GM23338 (cell line): ENCODE data around the gene DDX41. TPM values are rescaled to one million over a fixed set of nuclear protein-coding genes. Genes with fewer than 3 reads are reported as not detected.

Source experiments
- ATAC-seq: fragments of 200-7000 bp; cut with Tn5 transposase; 3 replicates; pipeline ENCODE4 v1.9.1; 2020
- DNase-seq: peaks from one replicate; pipeline ENCODE4 v3.0.0-alpha.2; 2015; ENCODE audit warnings: low spot score
- H2AFZ ChIP-seq: fragments of 200-600 bp; sonication (generic); 2 replicates; pipeline ENCODE4 v1.8.0; 2016; ENCODE audit warnings: antibody characterized with exemption, mild to moderate bottlenecking, moderate library complexity
- H3F3A ChIP-seq: fragments of 200-600 bp; sonication (generic); replicated peaks from 2 replicates; pipeline ENCODE4 v1.8.0; 2017; ENCODE audit warnings: antibody characterized with exemption, mixed run types, low read depth
- H3K27ac ChIP-seq: fragments of 200-600 bp; sonication (generic); 2 replicates; pipeline ENCODE4 v1.6.1; 2016; ENCODE audit warnings: low read depth
- H3K27me3 ChIP-seq: fragments of 200-600 bp; sonication (generic); 2 replicates; pipeline ENCODE4 v1.8.0; 2016; ENCODE audit warnings: mild to moderate bottlenecking, mixed run types, moderate library complexity; ENCODE audit not compliant: insufficient read depth
- H3K36me3 ChIP-seq: fragments of 200-600 bp; sonication (generic); 2 replicates; pipeline ENCODE4 v1.8.0; 2016; ENCODE audit warnings: mild to moderate bottlenecking; ENCODE audit not compliant: insufficient read depth
- H3K4me1 ChIP-seq: fragments of 200-600 bp; sonication (generic); 2 replicates; pipeline ENCODE4 v1.8.0; 2016; ENCODE audit warnings: mild to moderate bottlenecking, moderate library complexity; ENCODE audit not compliant: insufficient read depth
- H3K4me2 ChIP-seq: fragments of 200-600 bp; sonication (generic); 2 replicates; pipeline ENCODE4 v1.7.1; 2017; ENCODE audit warnings: mixed run types
- H3K4me3 ChIP-seq: fragments of 200-600 bp; sonication (generic); 2 replicates; pipeline ENCODE4 v1.6.1; 2016; ENCODE audit warnings: mixed run types
- H3K79me2 ChIP-seq: fragments of 200-600 bp; sonication (generic); replicated peaks from 2 replicates; pipeline ENCODE4 v1.8.0; 2017; ENCODE audit warnings: mild to moderate bottlenecking; ENCODE audit not compliant: insufficient read depth
- H3K9me2 ChIP-seq: fragments of 200-600 bp; sonication (generic); 2 replicates; pipeline ENCODE4 v1.8.0; 2017; ENCODE audit not compliant: insufficient read depth
- H4K20me1 ChIP-seq: fragments of 200-600 bp; sonication (generic); replicated peaks from 2 replicates; pipeline ENCODE4 v1.8.0; 2017; ENCODE audit warnings: mild to moderate bottlenecking; ENCODE audit not compliant: insufficient read depth
- H3K27ac Mint-ChIP-seq: 2 replicates; pipeline ENCODE4 v1.8.0; 2020; ENCODE audit warnings: inconsistent platforms, mild to moderate bottlenecking, moderate library complexity, mixed read lengths
- H3K27me3 Mint-ChIP-seq: 3 replicates; pipeline ENCODE4 v1.8.0; 2022; ENCODE audit warnings: low read depth, mild to moderate bottlenecking, moderate library complexity, mixed read lengths, inconsistent platforms; ENCODE audit not compliant: insufficient read depth, poor library complexity
- H3K36me3 Mint-ChIP-seq: 3 replicates; pipeline ENCODE4 v1.8.0; 2021; ENCODE audit warnings: low read depth, mild to moderate bottlenecking, inconsistent platforms, moderate library complexity, mixed read lengths
- H3K4me1 Mint-ChIP-seq: 3 replicates; pipeline ENCODE4 v1.8.0; 2020; ENCODE audit warnings: mild to moderate bottlenecking, inconsistent platforms, mixed read lengths
- H3K4me3 Mint-ChIP-seq: 3 replicates; pipeline ENCODE4 v1.8.0; 2021; ENCODE audit warnings: moderate library complexity, mild to moderate bottlenecking, inconsistent platforms, mixed read lengths
- H3K9me3 Mint-ChIP-seq: 3 replicates; pipeline ENCODE4 v1.8.0; 2020; ENCODE audit warnings: moderate library complexity, mild to moderate bottlenecking, inconsistent platforms, mixed read lengths
- EZH2 ChIP-seq: fragments of 200-600 bp; sonication (generic); IDR thresholded peaks from one replicate; pipeline ENCODE4 v1.8.0; 2017; ENCODE audit warnings: antibody characterized with exemption, mild to moderate bottlenecking, low read depth; ENCODE audit not compliant: unreplicated experiment
- EZH2phosphoT487 ChIP-seq: fragments of 200-600 bp; sonication (generic); IDR thresholded peaks from one replicate; pipeline ENCODE4 v1.8.1; 2018; ENCODE audit warnings: antibody characterized with exemption; ENCODE audit not compliant: unreplicated experiment
- ZNF331 ChIP-seq: fragments of 250-450 bp; sonication (Bioruptor Pico); IDR thresholded peaks from 2 replicates; pipeline ENCODE4 v1.5.0; 2020; ENCODE audit warnings: low read depth, mild to moderate bottlenecking, moderate library complexity
- polyA plus RNA-seq: library from polyadenylated mRNA; unstranded; fragments of >200 nt; fragmentation: Nextera tagmentation; extraction: Ambion mirVana; gene quantifications from 2 replicates; pipeline ENCODE4 v1.2.1, GENCODE V29; 2016
- total RNA-seq: library from RNA; depleted of rRNA; stranded (reverse); fragments of >200 nt; shearing (Covaris generic); gene quantifications from 2 replicates; pipeline ENCODE4 v1.2.3, GENCODE V29; 2014
- TF ChIP-seq, protein P1 (sequence below): fragments of 250-450 bp; sonication (Bioruptor Pico); IDR thresholded peaks from 2 replicates; pipeline ENCODE4 v1.5.0; 2020; ENCODE audit warnings: mild to moderate bottlenecking, moderate library complexity
- TF ChIP-seq, protein P2 (sequence below): IDR thresholded peaks from 2 replicates; pipeline ENCODE4 v1.6.1; 2016; ENCODE audit warnings: antibody characterized with exemption
- TF ChIP-seq, protein P3 (sequence below): IDR thresholded peaks from one replicate; pipeline ENCODE4 v1.6.1; 2018; ENCODE audit warnings: antibody characterized with exemption; ENCODE audit not compliant: unreplicated experiment

The DDX41 gene
- total and polyA plus RNA-seq, 2 experiments from 2014 or later = 67.1 to 139 TPM

DNA sequence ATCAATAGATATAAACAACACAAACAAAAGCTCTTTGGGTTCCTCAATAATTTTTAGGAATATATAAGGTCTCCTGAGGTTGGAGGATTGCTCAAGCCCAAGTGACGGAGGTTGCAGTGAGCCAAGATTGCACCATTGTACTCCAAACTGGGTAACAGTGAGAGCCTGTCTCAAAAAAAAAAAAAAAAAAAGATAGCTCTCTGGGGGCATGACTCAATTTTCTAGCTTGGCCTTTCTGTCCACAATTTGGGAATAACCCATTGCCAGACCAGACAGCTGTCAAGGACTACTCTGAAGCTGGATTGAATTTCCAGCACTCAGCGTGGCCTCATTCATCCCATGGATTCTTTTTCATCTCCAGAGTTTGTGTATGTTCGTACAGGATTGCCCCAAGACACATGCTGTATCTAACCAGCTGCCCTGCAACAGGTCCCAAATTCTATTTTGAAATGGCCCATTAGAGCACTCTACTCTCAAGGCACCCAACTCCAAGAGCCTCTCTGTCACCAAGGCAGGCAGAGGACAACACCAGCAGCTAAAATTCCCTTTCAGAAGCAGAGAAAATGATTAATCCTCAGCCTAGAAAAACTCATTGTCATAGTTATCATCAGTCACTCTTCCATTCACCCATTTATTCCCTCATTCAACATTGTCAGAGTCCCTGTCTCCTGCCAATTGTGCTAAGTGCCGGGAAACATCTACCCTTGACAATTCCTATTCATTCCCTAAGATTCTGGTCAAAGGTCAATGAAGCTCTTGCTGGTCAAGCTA lies 28.9 kb upstream of the DDX41 start:
- peaks cover 17% of the 10 kb centered on the region; the same call in 2 of the 3 replicates for H3K36me3 Mint-ChIP-seq
- Histone ChIP-seq H2AFZ (no peak overlapping the region), H3K4me2 (no peak overlapping the region), H3K4me1 (no peaks in the 10 kb centered on the region), H3K27ac (0 out of 2 replicates have a peak overlapping the region, but pooled peaks have one; percentile 52), H3K79me2 (peaks cover 96% of the 10 kb centered on the region), H3K9me2 (no peaks in the 10 kb centered on the region), H3K27me3 (no peaks in the 10 kb centered on the region), H3K4me3 (no peak overlapping the region), H3K36me3 (no peaks in the 10 kb centered on the region), H4K20me1 (peaks cover 67% of the 10 kb centered on the region), H3F3A (0 out of 2 replicates have a peak, but pooled peaks cover 9% of the 10 kb centered on the region)
- H3K4me1 Mint-ChIP-seq = peaks cover 9% of the 10 kb centered on the region; the same call in 2 of the 3 replicates
- DNase-seq = no peak
- H3K27me3 Mint-ChIP-seq = peaks cover 3% of the 10 kb centered on the region
- no peaks in the 10 kb centered on the region for H3K9me3 Mint-ChIP-seq
- no peak for ATAC-seq
- TF ChIP-seq, protein P1, sequence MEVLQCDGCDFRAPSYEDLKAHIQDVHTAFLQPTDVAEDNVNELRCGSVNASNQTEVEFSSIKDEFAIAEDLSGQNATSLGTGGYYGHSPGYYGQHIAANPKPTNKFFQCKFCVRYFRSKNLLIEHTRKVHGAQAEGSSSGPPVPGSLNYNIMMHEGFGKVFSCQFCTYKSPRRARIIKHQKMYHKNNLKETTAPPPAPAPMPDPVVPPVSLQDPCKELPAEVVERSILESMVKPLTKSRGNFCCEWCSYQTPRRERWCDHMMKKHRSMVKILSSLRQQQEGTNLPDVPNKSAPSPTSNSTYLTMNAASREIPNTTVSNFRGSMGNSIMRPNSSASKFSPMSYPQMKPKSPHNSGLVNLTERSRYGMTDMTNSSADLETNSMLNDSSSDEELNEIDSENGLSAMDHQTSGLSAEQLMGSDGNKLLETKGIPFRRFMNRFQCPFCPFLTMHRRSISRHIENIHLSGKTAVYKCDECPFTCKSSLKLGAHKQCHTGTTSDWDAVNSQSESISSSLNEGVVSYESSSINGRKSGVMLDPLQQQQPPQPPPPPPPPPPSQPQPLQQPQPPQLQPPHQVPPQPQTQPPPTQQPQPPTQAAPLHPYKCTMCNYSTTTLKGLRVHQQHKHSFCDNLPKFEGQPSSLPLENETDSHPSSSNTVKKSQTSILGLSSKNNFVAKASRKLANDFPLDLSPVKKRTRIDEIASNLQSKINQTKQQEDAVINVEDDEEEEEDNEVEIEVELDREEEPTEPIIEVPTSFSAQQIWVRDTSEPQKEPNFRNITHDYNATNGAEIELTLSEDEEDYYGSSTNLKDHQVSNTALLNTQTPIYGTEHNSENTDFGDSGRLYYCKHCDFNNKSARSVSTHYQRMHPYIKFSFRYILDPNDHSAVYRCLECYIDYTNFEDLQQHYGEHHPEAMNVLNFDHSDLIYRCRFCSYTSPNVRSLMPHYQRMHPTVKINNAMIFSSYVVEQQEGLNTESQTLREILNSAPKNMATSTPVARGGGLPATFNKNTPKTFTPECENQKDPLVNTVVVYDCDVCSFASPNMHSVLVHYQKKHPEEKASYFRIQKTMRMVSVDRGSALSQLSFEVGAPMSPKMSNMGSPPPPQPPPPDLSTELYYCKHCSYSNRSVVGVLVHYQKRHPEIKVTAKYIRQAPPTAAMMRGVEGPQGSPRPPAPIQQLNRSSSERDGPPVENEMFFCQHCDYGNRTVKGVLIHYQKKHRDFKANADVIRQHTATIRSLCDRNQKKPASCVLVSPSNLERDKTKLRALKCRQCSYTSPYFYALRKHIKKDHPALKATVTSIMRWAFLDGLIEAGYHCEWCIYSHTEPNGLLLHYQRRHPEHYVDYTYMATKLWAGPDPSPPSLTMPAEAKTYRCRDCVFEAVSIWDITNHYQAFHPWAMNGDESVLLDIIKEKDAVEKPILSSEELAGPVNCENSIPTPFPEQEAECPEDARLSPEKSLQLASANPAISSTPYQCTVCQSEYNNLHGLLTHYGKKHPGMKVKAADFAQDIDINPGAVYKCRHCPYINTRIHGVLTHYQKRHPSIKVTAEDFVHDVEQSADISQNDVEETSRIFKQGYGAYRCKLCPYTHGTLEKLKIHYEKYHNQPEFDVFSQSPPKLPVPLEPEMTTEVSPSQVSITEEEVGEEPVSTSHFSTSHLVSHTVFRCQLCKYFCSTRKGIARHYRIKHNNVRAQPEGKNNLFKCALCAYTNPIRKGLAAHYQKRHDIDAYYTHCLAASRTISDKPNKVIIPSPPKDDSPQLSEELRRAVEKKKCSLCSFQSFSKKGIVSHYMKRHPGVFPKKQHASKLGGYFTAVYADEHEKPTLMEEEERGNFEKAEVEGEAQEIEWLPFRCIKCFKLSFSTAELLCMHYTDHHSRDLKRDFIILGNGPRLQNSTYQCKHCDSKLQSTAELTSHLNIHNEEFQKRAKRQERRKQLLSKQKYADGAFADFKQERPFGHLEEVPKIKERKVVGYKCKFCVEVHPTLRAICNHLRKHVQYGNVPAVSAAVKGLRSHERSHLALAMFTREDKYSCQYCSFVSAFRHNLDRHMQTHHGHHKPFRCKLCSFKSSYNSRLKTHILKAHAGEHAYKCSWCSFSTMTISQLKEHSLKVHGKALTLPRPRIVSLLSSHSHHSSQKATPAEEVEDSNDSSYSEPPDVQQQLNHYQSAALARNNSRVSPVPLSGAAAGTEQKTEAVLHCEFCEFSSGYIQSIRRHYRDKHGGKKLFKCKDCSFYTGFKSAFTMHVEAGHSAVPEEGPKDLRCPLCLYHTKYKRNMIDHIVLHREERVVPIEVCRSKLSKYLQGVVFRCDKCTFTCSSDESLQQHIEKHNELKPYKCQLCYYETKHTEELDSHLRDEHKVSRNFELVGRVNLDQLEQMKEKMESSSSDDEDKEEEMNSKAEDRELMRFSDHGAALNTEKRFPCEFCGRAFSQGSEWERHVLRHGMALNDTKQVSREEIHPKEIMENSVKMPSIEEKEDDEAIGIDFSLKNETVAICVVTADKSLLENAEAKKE (CRISPR knock-in tag) = no peak
- TF ChIP-seq ZNF331 (CRISPR knock-in tag) = no peak
- TF ChIP-seq, protein P2, sequence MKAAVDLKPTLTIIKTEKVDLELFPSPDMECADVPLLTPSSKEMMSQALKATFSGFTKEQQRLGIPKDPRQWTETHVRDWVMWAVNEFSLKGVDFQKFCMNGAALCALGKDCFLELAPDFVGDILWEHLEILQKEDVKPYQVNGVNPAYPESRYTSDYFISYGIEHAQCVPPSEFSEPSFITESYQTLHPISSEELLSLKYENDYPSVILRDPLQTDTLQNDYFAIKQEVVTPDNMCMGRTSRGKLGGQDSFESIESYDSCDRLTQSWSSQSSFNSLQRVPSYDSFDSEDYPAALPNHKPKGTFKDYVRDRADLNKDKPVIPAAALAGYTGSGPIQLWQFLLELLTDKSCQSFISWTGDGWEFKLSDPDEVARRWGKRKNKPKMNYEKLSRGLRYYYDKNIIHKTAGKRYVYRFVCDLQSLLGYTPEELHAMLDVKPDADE = no peak
- TF ChIP-seq EZH2 = no peak
- no peak for TF ChIP-seq EZH2phosphoT487
- TF ChIP-seq, protein P3, sequence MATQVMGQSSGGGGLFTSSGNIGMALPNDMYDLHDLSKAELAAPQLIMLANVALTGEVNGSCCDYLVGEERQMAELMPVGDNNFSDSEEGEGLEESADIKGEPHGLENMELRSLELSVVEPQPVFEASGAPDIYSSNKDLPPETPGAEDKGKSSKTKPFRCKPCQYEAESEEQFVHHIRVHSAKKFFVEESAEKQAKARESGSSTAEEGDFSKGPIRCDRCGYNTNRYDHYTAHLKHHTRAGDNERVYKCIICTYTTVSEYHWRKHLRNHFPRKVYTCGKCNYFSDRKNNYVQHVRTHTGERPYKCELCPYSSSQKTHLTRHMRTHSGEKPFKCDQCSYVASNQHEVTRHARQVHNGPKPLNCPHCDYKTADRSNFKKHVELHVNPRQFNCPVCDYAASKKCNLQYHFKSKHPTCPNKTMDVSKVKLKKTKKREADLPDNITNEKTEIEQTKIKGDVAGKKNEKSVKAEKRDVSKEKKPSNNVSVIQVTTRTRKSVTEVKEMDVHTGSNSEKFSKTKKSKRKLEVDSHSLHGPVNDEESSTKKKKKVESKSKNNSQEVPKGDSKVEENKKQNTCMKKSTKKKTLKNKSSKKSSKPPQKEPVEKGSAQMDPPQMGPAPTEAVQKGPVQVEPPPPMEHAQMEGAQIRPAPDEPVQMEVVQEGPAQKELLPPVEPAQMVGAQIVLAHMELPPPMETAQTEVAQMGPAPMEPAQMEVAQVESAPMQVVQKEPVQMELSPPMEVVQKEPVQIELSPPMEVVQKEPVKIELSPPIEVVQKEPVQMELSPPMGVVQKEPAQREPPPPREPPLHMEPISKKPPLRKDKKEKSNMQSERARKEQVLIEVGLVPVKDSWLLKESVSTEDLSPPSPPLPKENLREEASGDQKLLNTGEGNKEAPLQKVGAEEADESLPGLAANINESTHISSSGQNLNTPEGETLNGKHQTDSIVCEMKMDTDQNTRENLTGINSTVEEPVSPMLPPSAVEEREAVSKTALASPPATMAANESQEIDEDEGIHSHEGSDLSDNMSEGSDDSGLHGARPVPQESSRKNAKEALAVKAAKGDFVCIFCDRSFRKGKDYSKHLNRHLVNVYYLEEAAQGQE = no peak
- H3K27ac Mint-ChIP-seq = peak overlapping the region; percentile 76
- no peak overlapping the region for H3K4me3 Mint-ChIP-seq
